GM12865 (cell line): ENCODE results near the gene GLI3.

ENCODE experiments used
- DNase-seq: peaks from one replicate; pipeline ENCODE4 v3.0.0; 2010; ENCODE audit warnings: low read depth
- H3K4me3 ChIP-seq: 2 replicates; pipeline ENCODE4 v1.5.1; 2011; ENCODE audit warnings: mild to moderate bottlenecking, low read depth, low read length, control low read depth
- TF ChIP-seq, protein P1 (sequence below): IDR thresholded peaks from 2 replicates; pipeline ENCODE4 v1.5.1; 2011; ENCODE audit warnings: low read length, control low read depth, low read depth, inconsistent platforms; ENCODE audit not compliant: insufficient read depth; ENCODE audit errors: missing control alignments

Gene GLI3

DNA sequence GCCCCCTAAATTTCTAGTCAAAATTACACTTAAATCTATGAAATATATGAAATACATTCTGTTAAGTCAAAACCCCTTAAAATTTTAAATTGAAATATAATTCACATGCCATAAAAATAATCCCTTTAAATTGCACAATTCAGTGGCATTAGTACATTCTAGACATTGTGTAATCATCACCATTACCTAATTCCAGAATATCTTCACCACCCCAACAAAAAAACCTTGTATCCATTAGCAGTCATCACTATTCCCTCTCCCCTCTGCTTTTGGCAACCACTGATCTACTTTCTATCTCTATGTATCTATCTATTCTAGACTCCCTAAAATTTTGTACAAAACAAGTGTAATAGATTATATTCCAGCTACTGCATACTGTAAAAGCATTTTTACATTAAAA is 261.2 kb downstream of the GLI3 start:
- TF ChIP-seq, protein P1, sequence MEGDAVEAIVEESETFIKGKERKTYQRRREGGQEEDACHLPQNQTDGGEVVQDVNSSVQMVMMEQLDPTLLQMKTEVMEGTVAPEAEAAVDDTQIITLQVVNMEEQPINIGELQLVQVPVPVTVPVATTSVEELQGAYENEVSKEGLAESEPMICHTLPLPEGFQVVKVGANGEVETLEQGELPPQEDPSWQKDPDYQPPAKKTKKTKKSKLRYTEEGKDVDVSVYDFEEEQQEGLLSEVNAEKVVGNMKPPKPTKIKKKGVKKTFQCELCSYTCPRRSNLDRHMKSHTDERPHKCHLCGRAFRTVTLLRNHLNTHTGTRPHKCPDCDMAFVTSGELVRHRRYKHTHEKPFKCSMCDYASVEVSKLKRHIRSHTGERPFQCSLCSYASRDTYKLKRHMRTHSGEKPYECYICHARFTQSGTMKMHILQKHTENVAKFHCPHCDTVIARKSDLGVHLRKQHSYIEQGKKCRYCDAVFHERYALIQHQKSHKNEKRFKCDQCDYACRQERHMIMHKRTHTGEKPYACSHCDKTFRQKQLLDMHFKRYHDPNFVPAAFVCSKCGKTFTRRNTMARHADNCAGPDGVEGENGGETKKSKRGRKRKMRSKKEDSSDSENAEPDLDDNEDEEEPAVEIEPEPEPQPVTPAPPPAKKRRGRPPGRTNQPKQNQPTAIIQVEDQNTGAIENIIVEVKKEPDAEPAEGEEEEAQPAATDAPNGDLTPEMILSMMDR = no peak
- no peak for DNase-seq
- H3K4me3 ChIP-seq = no peak overlapping the region

DNA sequence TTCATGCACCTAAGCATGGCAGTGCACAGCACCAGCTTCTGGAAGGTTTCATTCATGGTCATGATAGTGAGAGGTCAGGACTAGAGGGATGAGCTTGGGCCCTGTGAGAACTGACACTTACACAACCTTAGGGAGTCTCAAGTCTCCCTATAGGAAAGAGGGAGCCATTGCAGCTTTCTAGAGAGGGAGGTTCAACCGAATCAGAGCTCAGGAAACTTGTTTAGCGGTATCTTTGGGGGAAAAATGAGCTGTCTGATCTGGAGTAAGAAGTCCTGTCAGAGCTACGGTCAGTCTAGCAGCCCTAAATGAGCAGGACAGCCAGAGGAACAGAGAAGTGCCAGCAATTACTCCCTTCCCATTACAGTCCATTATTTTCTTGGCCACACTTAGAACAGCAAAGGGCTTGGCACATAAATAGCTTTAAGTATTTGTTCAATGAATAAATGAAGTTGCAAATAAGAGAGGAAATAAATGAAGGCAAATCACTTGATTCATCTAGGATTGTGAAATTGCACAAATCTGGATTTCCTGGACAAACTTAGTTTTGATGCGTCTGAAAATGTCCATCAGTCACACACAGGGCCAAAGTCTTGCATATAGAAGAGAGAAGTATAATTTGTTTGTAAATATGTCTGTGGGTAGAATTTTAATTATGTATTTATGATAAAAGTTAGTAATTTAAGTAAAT is 262.0 kb downstream of the GLI3 start:
- TF ChIP-seq, protein P1 = no peak
- no peak for DNase-seq
- no peak overlapping the region for H3K4me3 ChIP-seq

DNA sequence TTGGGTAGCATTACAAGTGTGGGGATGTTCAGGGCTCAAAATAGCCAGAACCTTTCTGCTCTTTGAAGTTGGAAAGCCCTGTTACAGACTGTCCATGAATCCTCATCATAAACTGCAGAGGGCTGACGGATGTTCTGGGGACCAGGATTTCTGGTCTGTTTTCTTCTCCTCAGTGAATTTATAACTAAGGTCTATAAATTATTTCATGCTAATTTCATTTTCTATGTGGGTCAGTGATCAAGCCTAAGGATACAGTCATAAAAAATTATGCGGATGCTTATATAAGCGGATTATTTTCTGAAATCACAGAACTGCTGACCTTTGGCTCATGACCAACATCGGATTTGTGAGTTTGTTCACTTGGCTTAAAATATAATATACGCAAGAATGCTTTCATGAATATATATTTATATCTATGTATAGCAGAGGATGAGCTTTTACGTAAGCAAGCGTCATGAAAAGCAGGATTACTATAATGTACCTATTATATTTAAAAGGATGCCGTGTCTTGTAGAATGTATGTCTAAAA is 263.7 kb downstream of the GLI3 start:
- TF ChIP-seq, protein P1 = no peak
- no peak for DNase-seq
- no peak overlapping the region for H3K4me3 ChIP-seq

DNA sequence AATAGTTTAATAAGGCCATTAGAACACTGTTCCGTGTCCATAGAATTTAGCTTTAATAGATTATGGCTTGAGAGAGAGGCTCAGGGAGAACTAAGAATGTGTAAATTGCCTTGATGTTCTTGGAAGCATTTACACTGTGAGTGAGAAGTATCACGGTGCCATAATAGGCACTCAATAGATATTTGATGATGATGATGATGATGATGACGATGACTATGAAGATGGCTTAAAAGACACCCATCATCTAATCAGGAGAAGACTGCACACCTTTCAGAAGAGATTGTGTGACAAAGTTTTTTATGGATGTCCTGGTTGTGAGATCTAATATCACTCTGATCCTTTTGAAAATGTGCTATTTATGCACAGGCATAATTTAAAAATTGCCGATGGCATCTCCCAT is 264.2 kb downstream of the GLI3 start:
- H3K4me3 ChIP-seq = no peak overlapping the region
- TF ChIP-seq, protein P1 = no peak
- DNase-seq = no peak

DNA sequence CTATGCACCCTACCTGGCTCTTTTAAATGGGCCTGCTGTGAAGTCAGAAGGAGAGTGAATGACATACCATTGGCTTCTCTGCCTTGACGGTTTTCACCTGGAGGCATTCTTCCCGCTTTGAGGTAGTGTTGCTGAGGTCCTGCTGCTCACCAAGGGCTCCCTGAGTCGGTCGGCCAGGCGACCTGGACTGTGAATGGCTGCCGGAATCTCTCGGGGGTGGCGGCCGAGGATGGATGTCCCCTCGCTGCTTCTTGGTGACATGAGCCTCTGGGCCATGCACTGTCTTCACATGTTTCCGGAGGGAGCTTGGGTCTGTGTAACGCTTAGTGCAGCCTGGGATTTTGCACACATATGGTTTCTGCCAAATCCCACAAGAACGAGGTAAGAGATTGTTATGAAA is 264.7 kb downstream of the GLI3 start:
- DNase-seq = no peak
- TF ChIP-seq, protein P1 = no peak
- H3K4me3 ChIP-seq = no peak overlapping the region

DNA sequence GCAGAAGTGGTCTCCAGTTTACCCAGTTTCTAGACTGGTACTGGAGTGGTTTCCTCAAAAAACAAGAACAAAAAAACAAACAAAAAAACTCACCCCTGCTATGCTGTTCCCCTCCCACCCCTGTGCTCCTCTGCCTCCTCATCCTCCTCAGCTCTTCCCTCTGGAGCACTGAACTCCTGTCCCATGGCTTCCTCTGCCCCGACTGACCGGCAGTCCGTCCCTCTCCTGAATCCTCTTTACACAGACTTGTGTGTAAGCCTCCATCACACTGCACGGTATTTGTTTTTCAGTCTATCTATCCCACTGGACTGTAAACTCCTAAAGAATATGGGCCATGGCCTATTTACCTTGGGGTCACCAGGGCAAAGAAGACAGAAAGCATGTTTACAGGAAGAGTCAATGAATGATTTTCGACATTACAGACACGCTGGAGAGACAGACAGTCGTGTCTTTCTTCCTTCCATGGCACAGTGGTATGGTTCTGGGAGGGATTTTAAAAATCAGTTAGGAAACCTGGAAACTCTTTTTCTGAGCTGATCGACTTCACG is 265.3 kb downstream of the GLI3 start:
- DNase-seq = no peak
- TF ChIP-seq, protein P1 = no peak
- no peak overlapping the region for H3K4me3 ChIP-seq

DNA sequence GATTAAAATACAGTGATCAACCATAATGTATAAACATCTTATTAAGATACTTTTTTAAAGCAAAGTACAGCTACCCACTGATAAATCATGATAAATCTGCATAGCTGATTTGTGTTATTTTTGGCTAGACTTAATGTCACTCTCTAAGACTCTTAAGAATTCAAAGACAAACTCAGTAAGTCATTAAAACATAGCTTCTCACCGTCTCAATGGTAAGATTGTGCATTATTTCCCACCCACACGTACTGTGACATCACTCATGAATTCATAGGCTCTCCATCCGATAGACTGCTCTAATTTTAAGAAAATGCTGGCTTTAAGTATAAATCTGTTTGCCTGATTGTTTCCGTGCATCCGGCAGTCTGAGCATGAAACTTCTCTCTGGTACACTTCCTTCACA is 266.1 kb downstream of the GLI3 start:
- TF ChIP-seq, protein P1 = no peak
- no peak for DNase-seq
- no peak overlapping the region for H3K4me3 ChIP-seq
